AG04450 (cell line): ENCODE data around the gene NKX3-2. TPM values are rescaled to one million over a fixed set of nuclear protein-coding genes. Genes with fewer than 3 reads are reported as not detected.
A peak's percentile ranks its signal among the peaks of the same experiment; 100 is the strongest.

ENCODE experiments used
- CTCF ChIA-PET: fragments of 300-600, 350-600 bp; formaldehyde crosslinking; extraction: SDS; loops from one replicate; lab custom pipeline; 2022; ENCODE audit warnings: antibody characterized with exemption, inconsistent platforms; lab: Charles Lee
- POLR2A ChIA-PET: fragments of 350-600 bp; formaldehyde crosslinking; extraction: SDS; loops from one replicate; lab custom pipeline; 2021; ENCODE audit warnings: antibody characterized with exemption, inconsistent platforms; lab: Yijun Ruan, JAX
- DNase-seq: peaks from one replicate; pipeline ENCODE4 v3.0.0-alpha.2; 2011; ENCODE audit warnings: low read depth, low spot score
- H3K27ac ChIP-seq: one replicate; pipeline ENCODE4 v1.5.1; 2012; ENCODE audit warnings: low read depth, low read length, control low read depth
- H3K27me3 ChIP-seq: one replicate; pipeline ENCODE4 v1.6.0; 2012; ENCODE audit warnings: low read length; ENCODE audit not compliant: control insufficient read depth, insufficient read depth
- H3K4me3 ChIP-seq: 2 replicates; pipeline ENCODE4 v1.5.1; 2011; ENCODE audit warnings: mild to moderate bottlenecking, low read depth, low read length, control low read depth
- H3K9me3 ChIP-seq: 2 replicates; pipeline ENCODE4 v1.5.1; 2012; ENCODE audit warnings: low read length; ENCODE audit not compliant: control insufficient read depth, insufficient read depth
- polyA plus RNA-seq: library from polyadenylated mRNA; depleted of rRNA; stranded (reverse); fragments of >200 nt; gene quantifications from 2 replicates; pipeline ENCODE4 v1.2.3, GENCODE V29; 2011
- TF ChIP-seq, protein P1 (sequence below): IDR thresholded peaks from 2 replicates; pipeline ENCODE4 v1.5.1; 2011; ENCODE audit warnings: low read depth, low read length, control low read depth, inconsistent platforms

Gene NKX3-2
- polyA plus RNA-seq, 1 experiment = not detected

DNA sequence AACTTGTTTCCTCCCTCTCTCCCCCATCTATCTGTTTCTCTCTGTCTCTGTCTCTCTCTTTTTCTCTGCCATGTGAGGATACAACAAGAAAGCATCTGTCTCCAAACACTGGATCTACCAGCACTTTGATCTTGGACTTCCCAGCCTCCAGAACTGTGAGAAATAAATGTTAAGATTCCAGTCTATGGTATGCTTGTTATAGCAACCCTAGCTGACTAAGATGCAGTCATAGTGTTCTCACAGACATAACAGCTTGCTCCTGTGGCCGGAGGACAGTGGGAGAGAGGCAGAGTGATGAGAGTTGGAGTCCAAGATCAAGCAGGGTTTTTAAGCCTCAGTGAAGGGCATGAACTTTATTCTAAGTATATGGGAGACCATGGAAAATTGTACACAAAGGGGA lies 8.8 kb upstream of the NKX3-2 start:
- CTCF ChIA-PET = interaction anchor here (0.6 kb wide), 1 partner anchor 700 kb away, joined by 3 read pairs; no protein-coding TSS in a partner anchor
- Histone ChIP-seq H3K4me3 (no peak overlapping the region), H3K27ac (no peak overlapping the region), H3K9me3 (no peaks in the 10 kb centered on the region), H3K27me3 (peaks cover 18% of the 10 kb centered on the region)
- DNase-seq = no peak
- TF ChIP-seq, protein P1, sequence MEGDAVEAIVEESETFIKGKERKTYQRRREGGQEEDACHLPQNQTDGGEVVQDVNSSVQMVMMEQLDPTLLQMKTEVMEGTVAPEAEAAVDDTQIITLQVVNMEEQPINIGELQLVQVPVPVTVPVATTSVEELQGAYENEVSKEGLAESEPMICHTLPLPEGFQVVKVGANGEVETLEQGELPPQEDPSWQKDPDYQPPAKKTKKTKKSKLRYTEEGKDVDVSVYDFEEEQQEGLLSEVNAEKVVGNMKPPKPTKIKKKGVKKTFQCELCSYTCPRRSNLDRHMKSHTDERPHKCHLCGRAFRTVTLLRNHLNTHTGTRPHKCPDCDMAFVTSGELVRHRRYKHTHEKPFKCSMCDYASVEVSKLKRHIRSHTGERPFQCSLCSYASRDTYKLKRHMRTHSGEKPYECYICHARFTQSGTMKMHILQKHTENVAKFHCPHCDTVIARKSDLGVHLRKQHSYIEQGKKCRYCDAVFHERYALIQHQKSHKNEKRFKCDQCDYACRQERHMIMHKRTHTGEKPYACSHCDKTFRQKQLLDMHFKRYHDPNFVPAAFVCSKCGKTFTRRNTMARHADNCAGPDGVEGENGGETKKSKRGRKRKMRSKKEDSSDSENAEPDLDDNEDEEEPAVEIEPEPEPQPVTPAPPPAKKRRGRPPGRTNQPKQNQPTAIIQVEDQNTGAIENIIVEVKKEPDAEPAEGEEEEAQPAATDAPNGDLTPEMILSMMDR = no peak
- POLR2A ChIA-PET = no interaction called here

DNA sequence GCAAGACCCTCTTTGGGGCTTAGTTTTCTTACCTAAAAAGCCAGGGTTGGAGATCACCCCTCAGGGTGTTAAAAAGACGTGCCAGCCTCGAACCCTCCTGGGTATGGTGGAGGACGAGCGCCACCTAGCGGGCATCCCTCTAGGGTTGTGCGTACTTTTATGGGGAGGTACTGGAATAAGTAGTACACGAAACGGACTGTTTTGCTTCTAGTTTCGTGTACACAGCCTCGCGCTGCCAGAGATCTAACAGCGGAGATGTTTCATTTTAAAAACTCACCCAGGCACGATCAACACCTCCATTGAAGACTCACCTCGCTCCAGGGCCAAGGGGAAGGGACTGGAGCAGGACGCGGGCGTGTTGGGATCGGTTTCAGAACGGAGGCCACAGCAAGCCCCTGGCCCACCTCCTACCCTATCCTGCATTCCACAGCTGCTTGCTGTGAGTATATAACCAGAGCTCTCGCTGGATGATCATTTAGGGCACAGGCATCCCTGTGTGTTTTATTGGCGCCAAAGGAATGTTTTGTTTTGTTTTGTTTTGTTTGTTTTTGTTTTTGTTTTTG lies 4.8 kb upstream of the NKX3-2 start:
- ChIA-PET POLR2A (no interaction called here), CTCF (interaction anchor here (0.9 to 3.3 kb wide), 7 partner anchors 10 to 833 kb away, joined by 3 to 28 read pairs (median 3); no protein-coding TSS in a partner anchor)
- TF ChIP-seq, protein P1 = peak; percentile 95

DNA sequence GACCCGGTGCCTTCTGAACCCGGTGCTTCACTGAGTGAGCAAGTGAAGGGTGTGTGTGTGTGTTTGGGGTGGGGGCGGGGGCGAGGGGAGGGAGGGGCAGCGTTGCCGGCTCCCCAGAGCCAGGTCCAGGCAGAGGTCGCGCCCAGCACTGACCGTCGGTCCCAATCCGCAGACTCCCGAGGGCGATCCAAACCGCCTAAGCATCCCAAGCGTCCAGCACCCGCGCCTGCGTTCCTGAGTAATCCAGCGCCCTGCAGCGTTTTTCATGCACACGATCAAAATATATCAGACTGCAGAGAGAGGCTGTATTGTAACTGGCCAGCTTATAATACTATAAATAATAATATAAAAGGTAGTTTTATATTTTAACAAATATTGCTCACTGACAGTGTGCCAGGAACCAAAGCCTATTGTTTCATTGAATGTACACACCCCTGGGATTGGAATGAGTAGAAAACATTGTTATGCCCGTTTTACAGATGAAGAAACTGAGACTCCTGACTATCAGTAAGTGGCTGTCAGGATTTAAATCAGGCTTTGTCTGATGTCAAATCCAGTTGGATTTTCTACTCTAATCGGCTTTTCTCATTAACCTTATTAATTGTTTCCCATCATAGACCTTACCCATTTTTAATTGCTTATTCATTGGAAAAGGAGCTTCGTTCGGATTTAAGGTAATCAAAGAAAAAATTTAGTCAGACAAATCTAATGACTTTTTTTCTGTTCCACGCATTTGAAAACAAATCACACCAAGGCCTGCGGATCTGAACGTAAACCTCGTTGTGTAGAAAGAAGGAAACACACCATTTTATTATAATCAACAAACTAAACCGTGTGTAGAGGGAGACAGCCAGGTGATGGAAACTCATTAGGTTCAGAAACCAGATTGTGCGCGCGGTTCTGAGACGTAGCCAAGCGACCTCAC lies 4.0 kb upstream of the NKX3-2 start:
- Histone ChIP-seq H3K4me3 (0 out of 2 replicates have a peak overlapping the region, but pooled peaks have one; percentile 4), H3K27me3 (peaks cover 54% of the 10 kb centered on the region), H3K9me3 (peaks cover 6% of the 10 kb centered on the region; the same call in 1 of the 2 replicates), H3K27ac (no peak overlapping the region)
- ChIA-PET CTCF (interaction anchor here (0.6 to 3.3 kb wide), 10 partner anchors 10 to 832 kb away, joined by 3 to 28 read pairs (median 3); no protein-coding TSS in a partner anchor), POLR2A (no interaction called here)
- TF ChIP-seq, protein P1 = no peak
- DNase-seq = no peak

More for the DNA sequence above, 4.8 kb upstream of the NKX3-2 start:
- Histone ChIP-seq H3K9me3 (peaks cover 6% of the 10 kb centered on the region; the same call in 1 of the 2 replicates), H3K27ac (no peak overlapping the region), H3K4me3 (peak overlapping the region; percentile 62), H3K27me3 (peaks cover 46% of the 10 kb centered on the region)
- peak; percentile 57 for DNase-seq

DNA sequence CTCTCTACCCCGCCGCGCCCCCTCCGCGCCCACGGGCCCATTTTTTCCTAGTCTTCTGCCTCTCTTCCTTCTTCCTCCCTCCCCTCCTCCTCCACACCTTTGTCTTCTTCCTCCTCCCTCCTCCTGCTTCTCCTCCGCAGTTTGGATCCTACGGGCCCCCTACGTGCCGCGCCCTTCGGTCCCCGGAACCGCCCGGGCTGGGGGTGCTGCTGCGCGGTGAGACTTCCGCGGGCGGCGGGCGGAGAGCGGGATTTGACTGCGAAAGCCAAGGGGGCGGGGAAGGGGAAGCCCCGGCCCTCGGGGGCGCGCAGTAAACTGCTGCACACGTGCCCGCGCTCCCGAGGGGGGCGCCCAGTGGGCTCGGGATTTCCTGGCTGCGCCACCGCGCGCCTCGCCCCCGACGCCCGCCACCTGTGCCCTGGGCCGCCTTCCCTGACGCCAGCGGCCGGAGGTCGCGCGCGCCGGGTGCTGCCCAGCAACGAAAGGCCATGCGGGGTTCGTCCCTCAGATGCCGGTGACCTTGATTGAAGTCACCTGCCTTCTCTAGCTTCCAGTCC lies 3.3 kb upstream of the NKX3-2 start:
- no peak for DNase-seq
- POLR2A ChIA-PET = no interaction called here
- Histone ChIP-seq H3K9me3 (peaks cover 8% of the 10 kb centered on the region; the same call in 1 of the 2 replicates), H3K4me3 (peak overlapping the region; percentile 23), H3K27ac (no peak overlapping the region), H3K27me3 (peaks cover 55% of the 10 kb centered on the region)
- CTCF ChIA-PET = interaction anchor here (0.9 to 3.3 kb wide), 2 partner anchors 26 to 695 kb away, joined by 4 to 28 read pairs; no protein-coding TSS in a partner anchor
- TF ChIP-seq, protein P1 = no peak
